Spleen (tissue), 11 donors: ENCODE measurements around the gene MKS1. TPM values are rescaled to one million over a fixed set of nuclear protein-coding genes. Genes with fewer than 3 reads are reported as not detected.

Source experiments
- DNase-seq: peaks from one replicate; pipeline ENCODE4 v3.0.0-alpha.2; 2020
- H3K27ac ChIP-seq, 8 donors: fragments of 200-600 bp; sonication (generic) in 7 of 8; 1 replicate in 4 of 8; 2 replicates in 4 of 8; pipeline versions ENCODE4 v1.5.0 to v1.8.0; 2016 to 2021; ENCODE audit warnings: inconsistent platforms in 4 of 8, mild to moderate bottlenecking in 4 of 8, moderate library complexity in 1 of 8
- H3K27me3 ChIP-seq, 7 donors: fragments of 200-600 bp; sonication (generic) in 6 of 7; replicated peaks in 1 of 7; 1 replicate in 4 of 7; 2 replicates in 3 of 7; pipeline versions ENCODE4 v1.5.0 to v1.8.0; 2016 to 2021; ENCODE audit warnings: inconsistent platforms in 3 of 7, mild to moderate bottlenecking in 1 of 7
- H3K36me3 ChIP-seq, 6 donors: fragments of 200-600 bp; sonication (generic) in 5 of 6; 1 replicate in 4 of 6; 2 replicates in 2 of 6; pipeline versions ENCODE4 v1.5.0 to v1.8.0; 2016 to 2021; ENCODE audit warnings: inconsistent platforms in 2 of 6
- H3K4me1 ChIP-seq, 6 donors: fragments of 200-600 bp; sonication (generic) in 5 of 6; 1 replicate in 3 of 6; 2 replicates in 3 of 6; pipeline versions ENCODE4 v1.5.0 to v1.8.0; 2016 to 2021; ENCODE audit warnings: inconsistent platforms in 3 of 6
- H3K4me3 ChIP-seq, 8 donors: fragments of 200-600 bp; sonication (generic) in 7 of 8; 1 replicate in 4 of 8; 2 replicates in 4 of 8; pipeline versions ENCODE4 v1.5.0 to v1.8.0; 2016 to 2021; ENCODE audit warnings: inconsistent platforms in 4 of 8, mild to moderate bottlenecking in 4 of 8, moderate library complexity in 2 of 8
- H3K9me3 ChIP-seq, 8 donors: fragments of 200-600 bp; sonication (generic) in 7 of 8; 1 replicate in 4 of 8; 2 replicates in 4 of 8; pipeline versions ENCODE4 v1.5.0 to v1.8.0; 2016 to 2021; ENCODE audit warnings: inconsistent platforms in 4 of 8
- CTCF ChIP-seq, 11 experiments: fragments of 200-600 bp in 7 of 11; fragments of 450-650 bp in 4 of 11; sonication (generic) in 4 of 11; IDR thresholded peaks in 8 of 11; conservative IDR thresholded peaks in 3 of 11; 1 replicate in 7 of 11; 2 replicates in 4 of 11; pipeline versions ENCODE4 v1.4.0 to v1.8.0; 2016 to 2021; ENCODE audit warnings: antibody characterized with exemption in 11 of 11, inconsistent platforms in 4 of 11, mild to moderate bottlenecking in 1 of 11
- POLR2A ChIP-seq, 3 donors: fragments of 450-650 bp; IDR thresholded peaks; one replicate each; pipeline ENCODE4 v1.5.1; 2017; ENCODE audit warnings: antibody characterized with exemption in 3 of 3, mild to moderate bottlenecking in 1 of 3
- POLR2AphosphoS5 ChIP-seq, 3 donors: sonication (generic); formaldehyde crosslinking; IDR thresholded peaks; one replicate each; pipeline ENCODE4 v1.5.1; 2017; ENCODE audit warnings: antibody characterized with exemption in 3 of 3
- whole genome bisulfite sequencing, 5 donors: extraction: QIAGEN DNeasy Blood & Tissue Kit in 3 of 5; methylation state at CpG; one replicate each; pipeline versions ENCODE4 v1.1.5 to v1.1.7; 2013 to 2018; 5-methylcytosine and 5-hydroxymethylcytosine counted together
- intact Hi-C: fragments of 100-400 bp; cut with DNase I; formaldehyde crosslinking; loops from one replicate; pipeline ENCODE4 v1.15.0; 2023; ENCODE audit warnings: low total_unique reads
- polyA plus RNA-seq, 3 donors: library from polyadenylated mRNA; stranded (reverse); fragments of 200-250 nt; gene quantifications; one replicate each; pipeline ENCODE4 v1.2.1, GENCODE V29; 2013
- total RNA-seq, 7 donors: library from RNA; depleted of rRNA in 3 of 7; stranded (reverse); fragments of >200 nt in 3 of 7; fragmentation: NEBNext Ultra II Directional in 4 of 7; extraction: Animal tissue kit (Norgen Biotek cat#: 25700) in 4 of 7; gene quantifications; one replicate each; pipeline versions ENCODE4 v1.1.0 to v1.2.1, GENCODE V29; 2016 to 2021
- donor health status: healthy with polysubstance abuse.
- donor health status: DM: no; HTN: no; CAD: no; lungs with moderate emphysema.
- donor health status: DM: no; HTN: no; CAD: no.
- donor health status: Bipolar disorder and iron deficiency.
- donor health status: healthy.
- donor health status: DM: no; HTN: no; CAD: no.
- donor health status: DM: yes; HTN: yes; CAD: no.

MKS1 gene
- total and polyA plus RNA-seq, 10 donors: 8.1 to 17.1 (median 13.0) TPM

GRCh38 chr17:58187063-58187462, 32.0 kb downstream of the MKS1 start:
- Histone ChIP-seq H3K36me3 (no peaks in the 10 kb centered on the region), H3K27ac (no peak overlapping the region), H3K27me3 (peaks cover 0 to 30% (median 8%) of the 10 kb centered on the region in 7 donors), H3K4me1 (peaks cover 0 to 7% (median 0%) of the 10 kb centered on the region in 6 donors), H3K4me3 (no peak overlapping the region), H3K9me3 (no peaks in the 10 kb centered on the region)
- DNase-seq: no peak
- TF ChIP-seq CTCF (IDR thresholded peaks at IDR 0.05 in 8 of 11, conservative IDR thresholded peaks at IDR 0.05 in 3 of 11) (no peak), POLR2AphosphoS5 (IDR thresholded peaks at IDR 0.05) (no peak), POLR2A (IDR thresholded peaks at IDR 0.05) (no peak)
- WGBS, 5 donors: 86 to 96% (median 92%) methylated on average over 6 of the region's 6 CpGs
- intact Hi-C loops: no loop called here

GRCh38 chr17:58186591-58186990, 32.5 kb downstream of the MKS1 start:
- WGBS, 5 donors: 85 to 97% (median 91%) methylated on average over 4 of the region's 4 CpGs
- intact Hi-C loops: no loop called here
- no peak for TF ChIP-seq POLR2A (IDR thresholded peaks at IDR 0.05)
- TF ChIP-seq POLR2AphosphoS5 (IDR thresholded peaks at IDR 0.05): no peak
- TF ChIP-seq CTCF (IDR thresholded peaks at IDR 0.05 in 8 of 11, conservative IDR thresholded peaks at IDR 0.05 in 3 of 11): no peak
- no peak for DNase-seq
- Histone ChIP-seq H3K4me3 (no peak overlapping the region), H3K27ac (no peak overlapping the region), H3K27me3 (peaks cover 0 to 26% (median 8%) of the 10 kb centered on the region in 7 donors), H3K9me3 (no peaks in the 10 kb centered on the region), H3K4me1 (peaks cover 0 to 7% (median 0%) of the 10 kb centered on the region in 6 donors), H3K36me3 (no peaks in the 10 kb centered on the region)

- H3K9me3 ChIP-seq: no peaks in the 10 kb centered on the region
- no peaks in the 10 kb centered on the region for H3K36me3 ChIP-seq
- no peak overlapping the region for H3K4me3 ChIP-seq
- intact Hi-C loops: no loop called here
- DNase-seq: no peak
- peaks cover 0 to 7% (median 0%) of the 10 kb centered on the region in 6 donors for H3K4me1 ChIP-seq
- 67 to 88% (median 80%) methylated on average over 6 to 8 of the region's 8 CpGs for WGBS, 5 donors
- no peak overlapping the region for H3K27ac ChIP-seq
- H3K27me3 ChIP-seq: peaks cover 0 to 12% (median 7%) of the 10 kb centered on the region in 7 donors
- no peak for TF ChIP-seq POLR2AphosphoS5 (IDR thresholded peaks at IDR 0.05)
- TF ChIP-seq CTCF (IDR thresholded peaks at IDR 0.05 in 8 of 11, conservative IDR thresholded peaks at IDR 0.05 in 3 of 11): no peak
- no peak for TF ChIP-seq POLR2A (IDR thresholded peaks at IDR 0.05)
These were observed 33.9 kb downstream of the MKS1 start for GRCh38 chr17:58184986-58185761.

- Histone ChIP-seq H3K4me3 (no peak overlapping the region), H3K27ac (no peak overlapping the region)
- intact Hi-C loops: no loop called here
These were observed 34.6 kb downstream of the MKS1 start for GRCh38 chr17:58184308-58184985.

More at GRCh38 chr17:58184308-58184985, 34.6 kb downstream of the MKS1 start:
- TF ChIP-seq POLR2A (IDR thresholded peaks at IDR 0.05) (no peak), POLR2AphosphoS5 (IDR thresholded peaks at IDR 0.05) (no peak), CTCF (IDR thresholded peaks at IDR 0.05 in 8 of 11, conservative IDR thresholded peaks at IDR 0.05 in 3 of 11) (no peak)
- 57 to 65% (median 60%) methylated on average over 10 of the region's 10 CpGs for WGBS, 5 donors
- Histone ChIP-seq H3K9me3 (no peaks in the 10 kb centered on the region), H3K4me1 (peaks cover 0 to 7% (median 0%) of the 10 kb centered on the region in 6 donors), H3K36me3 (no peaks in the 10 kb centered on the region), H3K27me3 (peaks cover 0 to 4% (median under 1%) of the 10 kb centered on the region in 7 donors)
- no peak for DNase-seq
